NOMO-1 treated with dmso at 0.1 percent for 144 hours (cell line): ENCODE data around the gene MAGI2.
A peak's percentile ranks its signal among the peaks of the same experiment; 100 is the strongest.
"Not testable (repeated sequence)": the region's sequence is repeated elsewhere in the genome, so short reads cannot be mapped to it uniquely, and the experiment has no call there.

Experiments used
- DNase-seq: peaks from one replicate; lab custom pipeline; 2025; ENCODE audit not compliant: unreplicated experiment; lab: John Stamatoyannopoulos, UW

Gene MAGI2

GRCh38 chr7:78503301-78503700, 950.2 kb downstream of the MAGI2 start:
- not testable (repeated sequence) for DNase-seq

GRCh38 chr7:78501064-78501463, 952.4 kb downstream of the MAGI2 start:
- no peak for DNase-seq

GRCh38 chr7:78499971-78500370, 953.5 kb downstream of the MAGI2 start:
- no peak for DNase-seq

- no peak for DNase-seq
Observed at GRCh38 chr7:78499283-78499682, 954.2 kb downstream of the MAGI2 start.

- no peak for DNase-seq
Observed at GRCh38 chr7:78497728-78498427, 955.6 kb downstream of the MAGI2 start.

GRCh38 chr7:78496096-78496630, 957.3 kb downstream of the MAGI2 start:
- no peak for DNase-seq

GRCh38 chr7:78493401-78493800, 960.1 kb downstream of the MAGI2 start:
- no peak for DNase-seq

- no peak for DNase-seq
Observed at GRCh38 chr7:78492146-78492545, 961.3 kb downstream of the MAGI2 start.

GRCh38 chr7:78490524-78490923, 962.9 kb downstream of the MAGI2 start:
- DNase-seq = no peak

GRCh38 chr7:78489476-78490240, 963.8 kb downstream of the MAGI2 start:
- DNase-seq = no peak

GRCh38 chr7:78487464-78487863, 966.0 kb downstream of the MAGI2 start:
- DNase-seq = no peak

- DNase-seq = no peak
Observed at GRCh38 chr7:78479348-78479747, 974.1 kb downstream of the MAGI2 start.

- DNase-seq = no peak
Observed at GRCh38 chr7:78476851-78477405, 976.5 kb downstream of the MAGI2 start.

- no peak for DNase-seq
Observed at GRCh38 chr7:78473571-78474301, 979.7 kb downstream of the MAGI2 start.

GRCh38 chr7:78473021-78473420, 980.4 kb downstream of the MAGI2 start:
- DNase-seq = no peak

GRCh38 chr7:78472519-78472918, 980.9 kb downstream of the MAGI2 start:
- no peak for DNase-seq

- DNase-seq = no peak
Observed at GRCh38 chr7:78465894-78466293, 987.6 kb downstream of the MAGI2 start.

GRCh38 chr7:78463039-78463438, 990.4 kb downstream of the MAGI2 start:
- no peak for DNase-seq

GRCh38 chr7:78450706-78451105, 1002.8 kb downstream of the MAGI2 start:
- DNase-seq = no peak

GRCh38 chr7:78448911-78449310, 1004.6 kb downstream of the MAGI2 start:
- no peak for DNase-seq

- DNase-seq = peak; percentile 4
Observed at GRCh38 chr7:78444267-78444666, 1009.2 kb downstream of the MAGI2 start.
